Measurements from ENCODE around the gene CHD3.

GRCh38 chr17:7881276-7882054, 7.1 kb upstream of the CHD3 start:
- TF ChIP-seq POLR2AphosphoS5 (IDR thresholded peaks at IDR 0.05; ENCODE audit: insufficient read depth in 1 of 2, low read depth in 1 of 2) (no peak), CTCF (IDR thresholded peaks at IDR 0.05) (no peak)

All from vagina (tissue), 2 donors.